Measurements from ENCODE around the gene SLC44A5. TPM values are rescaled to one million over a fixed set of nuclear protein-coding genes. Genes with fewer than 3 reads are reported as not detected.

SLC44A5 gene
- total RNA-seq, 1 experiment from 2014 or later, result 2.4 TPM

GRCh38 chr1:75421371-75421770, 189.5 kb downstream of the SLC44A5 start:
- Histone ChIP-seq H3T11ph (ENCODE audit: low read length) (no peak overlapping the region), H4K20me1 (ENCODE audit: control insufficient read depth, insufficient read depth, insufficient read length) (no peaks in the 10 kb centered on the region), H3K4ac (ENCODE audit: low read depth, low read length) (no peak overlapping the region), H2BK20ac (ENCODE audit: low read depth, low read length, poor library complexity, severe bottlenecking) (no peak overlapping the region), H4K5ac (ENCODE audit: insufficient read length, low read depth, low read length) (no peak overlapping the region), H2BK5ac (ENCODE audit: insufficient read length, low read length) (no peak overlapping the region), H2AK5ac (ENCODE audit: insufficient read length, low read length) (no peak overlapping the region), H3K23ac (ENCODE audit: insufficient read length, low read depth, low read length) (no peak overlapping the region), H3K27ac (ENCODE audit: insufficient read length, low read depth, low read length) (no peak overlapping the region), H3K79me1 (ENCODE audit: insufficient read depth, low read depth, low read length, poor library complexity, severe bottlenecking) (no peaks in the 10 kb centered on the region), H3K9me3 (ENCODE audit: control insufficient read depth, low read depth, low read length) (no peaks in the 10 kb centered on the region), H3K18ac (ENCODE audit: insufficient read length, low read depth, low read length) (no peak overlapping the region), H3K56ac (ENCODE audit: insufficient read length, low read depth, low read length) (no peak overlapping the region), H2BK15ac (ENCODE audit: low read depth, low read length) (no peak overlapping the region), H3K4me2 (ENCODE audit: insufficient read depth, insufficient read length, low read length) (no peak overlapping the region), H4K8ac (replicated peaks; ENCODE audit: insufficient read length, low read depth, low read length) (no peak overlapping the region), H3K14ac (ENCODE audit: insufficient read depth, low read length) (no peak overlapping the region), H3K27me3 (ENCODE audit: insufficient read depth, low read length) (no peaks in the 10 kb centered on the region), H2BK120ac (ENCODE audit: low read depth, low read length, poor library complexity, severe bottlenecking) (no peak overlapping the region), H2BK12ac (ENCODE audit: insufficient read length, low read depth, low read length) (no peak overlapping the region), H3K9ac (ENCODE audit: extremely low read depth, insufficient read length, low read length) (no peak overlapping the region), H2AFZ (ENCODE audit: low read length) (no peak overlapping the region), H3K4me1 (ENCODE audit: insufficient read depth, low read length) (no peaks in the 10 kb centered on the region), H3K79me2 (ENCODE audit: insufficient read depth, low read length) (no peaks in the 10 kb centered on the region), H4K91ac (ENCODE audit: insufficient read length, low read depth, low read length) (no peak overlapping the region), H3K23me2 (ENCODE audit: insufficient read length, low read depth, low read length, poor library complexity, severe bottlenecking) (no peaks in the 10 kb centered on the region)
- H3K4me3 Mint-ChIP-seq, result no peak overlapping the region
- no CpG with 5 or more reads among the region's 1 CpG for WGBS (ENCODE audit: extremely low coverage, insufficient read length, low lambda C conversion rate)
- no peak for DNase-seq
- no peak overlapping the region for H3K27ac Mint-ChIP-seq
- H3K4me1 Mint-ChIP-seq, result peaks cover 4 to 5% of the 10 kb centered on the region in 2 experiments
- no peak for TF ChIP-seq CTCF (conservative IDR thresholded peaks at IDR 0.05)
- H3K36me3 Mint-ChIP-seq (ENCODE audit: insufficient read depth in 1 of 3, low read depth in 3 of 3), result peaks cover 3 to 7% (median 3%) of the 10 kb centered on the region in 3 experiments; a peak in 4 of 7 replicates
- H3K9me3 Mint-ChIP-seq, result peaks cover 6 to 7% of the 10 kb centered on the region in 2 experiments; a peak in 4 of 5 replicates
- H3K27me3 Mint-ChIP-seq (ENCODE audit: low read depth), result no peaks in the 10 kb centered on the region
